ENCODE results near the gene MPPED2.
"Not testable (repeated sequence)": the region's sequence is repeated elsewhere in the genome, so short reads cannot be mapped to it uniquely, and the experiment has no call there.

The MPPED2 gene

DNA sequence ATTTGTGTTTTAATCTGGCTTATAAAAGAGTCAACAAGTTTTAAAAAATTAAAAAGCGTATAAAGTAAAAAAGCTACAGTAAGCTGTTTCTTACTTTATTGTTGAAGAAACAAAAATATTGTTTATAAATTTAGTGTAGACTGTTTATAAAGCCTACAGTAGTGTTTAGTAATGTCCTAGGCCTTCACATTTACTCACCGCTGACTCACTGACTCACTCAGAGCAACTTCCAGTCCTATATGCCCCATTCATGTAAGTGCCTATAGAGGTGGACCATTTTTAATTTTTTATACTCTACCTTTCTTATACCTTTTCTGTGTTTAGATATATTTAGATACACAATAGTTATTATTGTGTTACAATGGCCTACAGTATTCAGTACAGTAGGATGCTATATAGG, 12.2 kb downstream of the MPPED2 start:
- no peak for DNase-seq

DNA sequence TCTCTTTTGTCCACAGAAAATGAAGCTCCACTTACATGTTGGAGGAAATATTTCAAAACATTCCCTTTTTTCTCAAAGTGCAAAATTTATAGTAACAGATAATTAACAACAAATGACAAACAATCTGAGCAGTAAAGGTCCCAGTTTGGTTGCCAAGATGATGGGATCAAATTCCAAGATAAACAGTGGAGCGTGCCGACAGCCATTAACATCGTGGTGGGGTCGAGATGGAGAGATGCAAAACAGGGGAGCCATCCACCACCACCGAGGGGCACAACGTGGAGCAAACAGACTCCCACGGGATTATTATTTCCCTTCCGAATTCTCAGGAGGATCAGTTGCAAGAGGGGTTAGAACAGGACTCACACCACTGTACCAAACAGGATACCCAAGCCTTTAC, 17.2 kb downstream of the MPPED2 start:
- no peak for DNase-seq

DNA sequence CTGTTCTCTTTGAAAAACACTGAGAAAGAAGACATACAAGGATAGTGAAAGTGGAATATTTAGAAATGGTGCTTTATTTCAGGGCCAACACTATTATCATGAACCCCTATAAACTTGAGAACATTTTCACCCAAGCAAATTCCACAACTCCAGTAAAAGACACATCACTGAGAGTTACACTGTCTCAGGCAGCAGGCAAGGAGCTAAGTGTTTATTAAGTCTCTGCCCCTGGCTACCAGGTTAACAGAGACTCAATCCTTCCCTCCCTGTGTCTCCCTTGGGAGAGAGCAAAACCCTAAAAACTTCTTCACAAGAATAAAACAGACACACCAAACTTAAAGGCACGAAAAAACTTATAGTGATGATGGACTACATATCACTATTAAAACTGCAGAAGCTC, 18.5 kb downstream of the MPPED2 start:
- no peak for DNase-seq

DNA sequence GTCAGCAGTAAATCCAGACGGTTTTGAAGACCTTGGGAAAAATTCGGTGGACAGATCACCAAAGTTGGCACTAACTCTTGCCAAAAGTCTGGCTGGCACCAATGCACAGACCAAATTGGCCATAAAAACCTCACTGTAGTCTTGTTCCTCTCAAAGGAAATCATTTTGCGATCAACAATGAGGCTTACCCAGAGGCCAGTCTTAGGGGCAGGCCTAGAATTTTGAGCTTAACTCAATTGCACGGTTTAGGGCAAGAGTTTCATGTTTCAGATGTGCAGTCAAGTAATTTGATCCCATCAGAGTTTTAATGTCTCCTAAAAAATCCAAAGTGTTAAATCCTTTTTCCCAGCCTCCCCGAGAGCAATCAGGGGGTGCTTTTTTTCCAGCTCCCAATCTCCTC, 19.0 kb downstream of the MPPED2 start:
- no peak for DNase-seq

DNA sequence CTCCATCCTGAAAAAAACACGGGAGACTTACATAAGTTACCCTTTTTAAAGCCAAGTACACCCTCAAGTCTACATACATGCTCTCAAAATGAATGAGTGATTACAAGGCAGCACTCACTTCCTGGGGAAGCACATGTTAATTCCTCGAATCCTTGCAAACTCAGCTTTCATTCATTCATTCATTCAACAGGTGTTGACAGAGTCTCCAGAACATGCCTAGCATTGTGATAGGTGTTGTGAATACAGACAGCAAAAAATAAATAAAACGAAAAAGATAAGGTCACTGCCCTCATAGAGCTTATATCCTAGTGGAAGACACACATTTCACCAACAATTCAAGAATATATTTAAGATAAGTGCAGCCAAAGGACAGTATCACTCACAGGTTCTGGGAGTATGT, 19.7 kb downstream of the MPPED2 start:
- no peak for DNase-seq

DNA sequence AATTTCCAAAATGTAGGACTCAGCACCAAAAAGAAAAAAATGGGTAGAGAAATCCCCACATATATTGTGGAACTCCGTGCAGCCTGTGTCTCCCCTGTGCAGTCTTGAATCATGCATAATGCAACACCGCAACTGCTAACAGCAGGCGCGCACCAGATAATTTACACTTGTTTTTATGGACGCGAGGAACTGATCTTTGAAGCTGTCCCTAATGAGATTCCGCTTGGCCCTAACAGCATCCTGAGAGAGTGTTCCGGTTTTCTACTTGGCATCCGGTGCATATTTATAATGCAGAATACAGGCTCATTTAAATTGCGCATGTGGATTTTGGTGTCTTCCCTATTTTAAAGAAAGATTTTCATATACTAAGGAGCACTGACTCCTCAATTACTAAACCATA, 21.1 kb downstream of the MPPED2 start:
- DNase-seq: no peak

DNA sequence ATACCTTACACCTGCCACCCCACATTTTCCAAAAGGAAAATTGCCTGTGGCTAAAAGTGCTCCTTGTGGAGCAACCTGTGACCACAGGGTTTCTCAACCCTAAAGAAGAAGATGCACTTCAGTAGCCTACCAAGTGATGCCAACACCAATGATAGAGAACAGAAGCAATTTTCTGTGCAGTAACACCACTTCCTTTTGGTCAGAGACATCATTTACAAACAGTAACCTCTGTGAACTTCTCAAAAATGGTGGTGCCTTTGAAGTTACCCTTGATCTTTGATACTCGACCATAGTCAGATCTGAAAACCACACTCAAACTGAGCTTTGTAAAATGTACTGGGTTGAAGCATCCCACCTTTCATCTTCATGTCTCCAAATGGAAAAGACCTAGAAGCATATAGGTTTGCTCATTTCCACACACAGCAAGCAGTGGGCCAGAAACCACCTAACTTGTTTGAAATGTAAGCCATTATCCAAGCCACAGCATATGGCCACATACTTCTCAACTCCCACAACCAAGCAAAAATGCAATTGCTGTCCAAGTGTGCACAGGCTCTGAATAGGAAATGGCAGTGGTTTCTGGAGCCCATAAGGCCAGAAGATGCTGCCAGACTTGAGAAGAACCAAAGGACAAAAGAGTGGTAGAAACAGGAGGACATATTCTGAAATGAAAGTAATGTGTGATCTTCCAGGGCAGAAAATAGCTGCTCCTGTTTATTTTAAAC, 24.3 kb downstream of the MPPED2 start:
- DNase-seq: no peak

DNA sequence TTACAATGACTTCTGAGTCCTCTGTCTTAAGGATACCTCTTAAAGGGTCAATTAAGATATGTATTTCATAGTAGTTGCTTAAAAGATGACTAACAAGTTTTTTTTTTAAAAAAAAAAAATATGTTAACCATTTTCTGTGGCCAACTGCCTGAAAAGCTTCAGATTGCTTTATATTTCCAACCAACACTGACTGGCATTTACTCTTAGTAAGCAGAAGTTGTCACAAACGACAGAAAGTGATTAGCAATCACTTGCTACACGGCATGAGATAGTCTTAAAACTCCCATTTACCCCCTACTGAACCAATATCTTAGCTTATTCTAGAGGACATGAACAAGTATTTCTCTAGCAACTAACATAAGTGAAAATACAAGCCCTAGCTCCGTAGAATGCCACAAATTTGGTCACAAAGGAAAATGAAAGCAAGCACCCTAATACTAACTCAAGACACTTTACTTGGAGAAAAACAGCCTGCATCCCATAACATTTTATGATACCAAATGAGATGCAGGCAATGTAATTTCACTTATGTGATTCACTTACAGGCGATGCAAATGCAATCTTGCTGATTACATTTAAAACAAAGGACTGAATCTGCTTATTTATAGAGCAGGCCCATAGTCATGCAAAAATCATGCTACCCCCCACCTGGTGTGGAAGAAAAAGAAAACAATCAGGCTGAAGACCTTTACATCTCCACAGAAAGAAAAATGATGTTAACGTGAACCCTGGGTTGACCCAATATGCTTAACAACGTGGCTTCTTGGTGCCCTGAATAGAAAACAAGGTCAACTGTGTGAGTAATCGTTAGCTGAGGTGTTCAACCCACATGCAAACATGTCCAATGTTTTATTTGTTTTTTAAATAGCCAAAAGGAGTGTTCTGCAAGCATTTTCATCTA, 25.7 kb downstream of the MPPED2 start:
- DNase-seq: no peak

DNA sequence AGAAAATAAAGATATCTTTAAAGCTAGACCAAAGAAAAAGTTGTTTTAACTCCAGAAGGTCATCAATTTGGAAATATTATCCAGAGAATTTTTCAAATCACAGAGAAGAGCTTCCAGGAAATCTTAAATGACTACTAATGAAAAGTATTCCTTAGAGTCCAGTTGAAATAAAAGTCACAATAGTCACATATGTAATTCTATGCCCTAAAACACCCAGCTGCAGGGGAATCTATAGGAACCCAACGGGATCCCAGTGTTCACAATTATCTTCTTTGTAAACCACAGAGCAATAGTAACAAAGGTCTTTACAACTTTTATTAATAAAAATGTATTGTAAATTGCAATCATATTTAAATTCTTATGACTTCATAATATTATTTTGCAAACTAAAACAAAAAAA, 27.1 kb downstream of the MPPED2 start:
- no peak for DNase-seq

DNA sequence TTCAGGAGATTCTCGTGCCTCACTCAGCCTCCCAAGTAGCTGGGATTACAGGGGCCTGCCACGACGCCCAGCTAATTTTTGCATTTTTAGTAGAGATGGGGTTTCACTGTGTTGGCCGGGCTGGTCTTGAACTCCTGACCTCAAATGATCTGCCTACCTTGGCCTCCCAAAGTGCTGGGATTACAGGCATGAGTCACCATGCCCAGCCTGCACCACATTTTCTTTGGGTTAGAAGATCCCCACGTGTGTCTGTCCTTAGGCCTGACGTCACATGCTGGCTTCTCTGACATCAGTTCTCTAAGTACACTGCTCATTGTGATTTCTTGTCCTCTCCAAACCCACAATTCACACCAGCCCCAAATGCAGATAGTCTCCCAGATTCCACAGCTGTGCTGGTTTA, 31.6 kb downstream of the MPPED2 start:
- DNase-seq: not testable (repeated sequence)

DNA sequence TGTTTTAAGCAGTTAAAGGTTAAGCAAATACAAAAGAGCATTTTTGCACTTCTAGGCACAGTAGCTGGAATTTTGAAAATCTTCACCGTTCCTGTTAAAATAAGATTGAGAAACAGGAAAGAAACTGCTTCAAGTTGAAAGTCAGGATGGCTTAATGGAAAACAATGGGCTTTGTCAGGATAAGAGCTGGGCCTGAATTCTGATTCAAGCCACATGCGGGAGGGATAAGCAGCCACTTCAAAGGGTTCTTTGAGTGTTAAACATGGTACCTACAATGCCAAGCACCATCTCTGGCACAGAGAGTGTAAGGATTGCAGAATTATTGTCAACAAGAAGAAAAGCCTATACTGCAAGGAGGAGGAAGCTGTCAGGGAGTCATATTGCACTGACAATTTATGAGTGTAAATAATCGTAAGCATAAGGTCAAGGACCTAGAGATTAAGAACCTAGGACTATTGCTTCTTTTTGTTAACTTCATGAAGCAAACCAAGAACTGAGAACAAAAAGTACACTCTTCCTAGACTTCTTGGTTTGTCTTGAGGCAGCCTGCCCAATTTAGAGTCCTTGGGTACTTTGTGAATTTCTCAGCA, 32.5 kb downstream of the MPPED2 start:
- DNase-seq: no peak

DNA sequence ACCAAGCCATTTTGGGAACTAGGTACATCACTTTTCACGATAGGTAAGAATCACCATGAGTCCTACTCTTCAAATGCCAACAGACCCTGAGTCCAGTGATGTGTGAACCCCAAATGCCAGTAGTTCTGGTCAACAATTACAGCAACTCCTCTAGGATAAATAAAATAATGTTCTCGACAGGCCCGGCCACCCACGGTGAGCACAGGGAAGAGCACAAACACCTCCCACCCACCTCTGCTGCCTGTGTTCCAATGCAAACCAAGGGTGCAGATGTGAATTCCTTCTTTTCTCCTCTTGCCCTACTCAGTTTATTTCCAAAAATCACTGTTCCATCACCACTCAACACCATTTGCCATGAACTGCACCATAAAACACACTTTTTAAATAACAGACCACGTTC, 33.3 kb downstream of the MPPED2 start:
- no peak for DNase-seq

DNA sequence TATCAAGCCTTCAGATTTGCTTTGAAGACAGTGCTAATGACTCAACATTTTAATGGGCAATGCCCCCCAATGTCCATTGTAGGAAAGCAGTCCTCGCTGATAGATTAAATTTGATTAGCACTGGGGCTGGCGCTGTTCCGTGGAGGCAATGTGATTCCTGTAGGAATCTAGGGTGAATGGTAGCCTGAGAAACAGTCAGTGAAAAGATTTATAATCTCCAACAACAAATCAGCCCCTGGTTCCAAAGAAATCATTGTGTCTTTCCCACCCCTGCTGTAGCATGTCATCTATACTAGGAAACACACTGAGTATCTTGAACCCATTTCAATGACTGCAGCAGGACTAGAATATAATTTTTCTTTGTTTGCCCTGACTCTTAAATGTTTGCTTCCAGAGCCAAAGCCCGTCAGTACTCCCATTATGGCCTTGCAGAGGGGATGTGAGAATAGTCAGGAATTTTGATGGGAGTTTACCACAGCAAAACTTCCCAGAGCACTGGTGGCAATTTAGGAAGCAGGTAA, 36.1 kb downstream of the MPPED2 start:
- DNase-seq: no peak

DNA sequence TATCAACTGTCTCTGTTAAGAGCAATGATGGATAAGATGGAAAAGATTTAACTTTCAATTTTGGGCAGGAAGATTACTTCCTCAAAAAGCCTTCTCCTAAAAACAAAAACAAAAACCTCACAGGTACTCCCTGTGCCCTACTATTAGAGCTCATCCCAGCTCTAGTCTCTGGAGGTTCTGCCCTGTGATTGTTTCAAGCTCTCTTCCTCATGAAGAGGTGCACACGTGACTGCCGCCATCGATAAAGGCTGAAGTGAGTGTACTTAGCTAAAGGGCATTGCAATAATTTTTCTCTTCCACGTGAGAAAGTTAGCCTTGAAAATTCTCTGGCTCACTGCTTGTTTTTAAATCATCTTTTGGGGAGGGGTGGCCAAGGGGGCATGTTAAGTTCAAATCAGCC, 36.6 kb downstream of the MPPED2 start:
- DNase-seq: no peak

DNA sequence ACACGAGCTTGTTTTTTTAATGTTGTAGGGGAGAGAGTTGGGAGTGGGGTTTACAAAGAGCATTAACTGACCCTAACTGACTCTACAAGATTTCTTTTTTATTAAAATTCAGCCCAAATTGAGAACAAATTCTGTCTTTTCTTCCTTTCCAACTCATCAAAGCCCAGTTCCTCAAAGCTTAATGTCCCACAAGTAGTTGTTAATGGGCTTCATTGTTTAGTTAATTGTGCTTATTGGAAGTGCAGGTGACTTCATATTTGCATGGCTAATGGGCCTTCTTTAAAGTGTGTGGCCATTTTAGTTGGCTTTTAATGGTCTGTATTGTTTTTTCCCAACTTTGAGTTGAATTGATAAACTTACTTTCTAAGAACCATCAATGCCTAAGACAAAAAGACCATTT, 39.8 kb downstream of the MPPED2 start:
- DNase-seq: no peak

DNA sequence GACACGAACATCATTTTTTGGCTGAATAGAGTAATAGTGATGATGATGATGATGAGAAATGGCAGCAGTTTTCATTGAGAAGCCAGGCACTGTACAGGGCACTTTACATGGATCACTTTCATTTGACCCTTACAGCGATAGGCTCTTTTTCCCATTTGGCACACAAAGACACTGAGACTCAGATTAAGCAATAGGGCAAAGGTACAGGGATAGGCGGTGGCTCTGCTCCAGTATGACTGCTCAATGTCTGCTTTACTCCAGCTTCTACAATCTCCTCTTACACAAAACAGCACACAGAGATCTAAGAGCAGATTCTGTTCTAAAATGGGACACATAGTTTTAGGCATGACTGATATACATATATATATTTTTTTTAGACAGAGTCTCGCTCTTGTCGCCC, 40.6 kb downstream of the MPPED2 start:
- no peak for DNase-seq

DNA sequence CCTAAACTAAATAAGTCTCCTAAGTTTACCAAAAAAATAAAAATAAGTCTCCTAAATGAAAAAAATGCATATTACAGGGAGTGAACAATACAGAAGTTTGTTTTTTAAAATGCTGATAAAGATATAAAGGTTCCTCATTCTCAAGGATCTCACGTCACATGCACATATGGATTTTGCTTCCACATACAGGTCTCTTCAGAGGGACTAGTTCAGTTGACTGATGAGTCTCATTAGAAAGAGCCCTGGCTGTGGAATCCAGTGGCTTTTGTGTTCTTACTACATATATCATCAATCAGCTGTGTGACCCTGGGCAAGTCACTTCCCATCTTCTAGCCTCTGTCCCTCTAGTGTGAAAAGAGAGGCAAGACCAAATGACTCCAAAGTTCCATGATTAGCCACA, 43.1 kb downstream of the MPPED2 start:
- DNase-seq: no peak

DNA sequence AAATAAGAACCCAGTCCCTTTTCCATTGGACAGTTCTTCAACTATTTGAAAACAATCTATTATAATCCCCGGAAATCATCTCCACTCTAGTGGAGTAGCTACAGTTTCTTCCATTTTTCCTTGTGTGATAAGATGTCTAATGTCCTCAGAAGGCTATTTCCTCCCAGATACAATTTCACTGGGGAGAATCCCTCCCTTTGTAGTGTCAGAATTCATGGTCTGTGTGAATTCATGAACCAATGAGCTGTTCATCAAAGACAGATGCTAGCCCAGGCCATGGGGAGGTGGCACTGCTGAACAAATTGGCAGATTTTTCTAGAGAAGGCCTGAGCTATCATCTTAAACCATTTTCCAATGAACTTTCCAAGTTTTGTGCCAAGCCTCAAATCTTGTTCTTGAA, 45.4 kb downstream of the MPPED2 start:
- no peak for DNase-seq

DNA sequence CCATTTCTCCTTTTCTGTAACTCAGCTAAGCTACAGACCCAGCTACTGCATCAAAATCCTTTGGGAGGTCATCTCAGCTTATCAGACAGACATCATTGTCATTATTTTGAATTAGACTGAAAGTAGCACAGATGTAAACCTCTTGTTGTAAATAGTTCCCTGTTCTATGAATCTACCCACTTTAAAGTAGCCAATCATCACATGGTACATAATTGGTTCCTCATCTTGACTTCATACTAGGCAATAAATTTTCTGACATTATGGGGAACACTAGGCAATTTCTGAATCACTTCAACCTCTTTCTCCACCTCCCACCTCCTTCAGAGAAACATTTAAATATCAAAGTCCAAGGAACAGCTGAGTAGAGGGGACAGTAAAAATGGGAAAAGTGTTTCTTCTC, 47.9 kb downstream of the MPPED2 start:
- no peak for DNase-seq

DNA sequence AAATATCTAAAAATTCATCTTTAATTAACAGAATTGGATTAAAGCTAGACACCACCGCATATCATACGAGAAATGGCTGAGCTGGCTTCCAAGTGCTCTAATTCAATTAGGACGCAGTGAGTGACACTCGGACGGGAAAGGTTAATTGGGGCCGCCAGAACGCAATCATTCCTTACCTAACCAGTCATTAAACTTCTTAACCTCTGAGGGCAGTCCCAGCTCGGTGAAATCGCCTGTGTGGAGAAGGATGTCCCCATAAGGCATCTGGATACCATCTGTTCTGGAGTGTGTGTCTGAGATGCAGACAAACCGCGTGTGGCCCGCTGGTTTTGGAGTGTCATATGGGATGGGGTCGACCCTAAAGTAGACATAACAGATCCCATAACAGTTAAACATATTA, 50.3 kb downstream of the MPPED2 start:
- DNase-seq: no peak

DNA sequence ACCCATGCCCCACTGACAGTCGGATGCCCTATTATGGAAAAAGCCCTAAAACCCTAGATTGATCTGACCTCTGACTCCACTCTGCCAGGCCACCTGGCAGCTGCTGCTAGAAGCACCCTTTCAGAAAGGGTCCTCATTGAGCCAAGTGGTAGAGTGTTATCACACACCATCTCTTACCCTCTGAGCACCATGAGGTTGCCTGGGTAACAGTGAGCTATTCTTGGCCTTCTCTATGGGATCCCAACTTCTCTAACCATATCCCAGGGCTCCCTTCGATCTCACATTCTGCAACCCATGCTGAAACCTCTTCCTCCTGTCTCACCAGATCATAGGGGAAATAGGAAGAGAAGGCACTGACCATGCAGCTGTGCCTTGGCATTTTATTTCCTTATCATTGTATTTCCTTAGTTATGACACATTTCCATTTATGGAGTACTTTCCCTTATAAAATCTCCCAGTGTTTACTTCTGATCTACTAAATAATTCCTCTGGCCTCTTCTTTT, 52.7 kb downstream of the MPPED2 start:
- no peak for DNase-seq

DNA sequence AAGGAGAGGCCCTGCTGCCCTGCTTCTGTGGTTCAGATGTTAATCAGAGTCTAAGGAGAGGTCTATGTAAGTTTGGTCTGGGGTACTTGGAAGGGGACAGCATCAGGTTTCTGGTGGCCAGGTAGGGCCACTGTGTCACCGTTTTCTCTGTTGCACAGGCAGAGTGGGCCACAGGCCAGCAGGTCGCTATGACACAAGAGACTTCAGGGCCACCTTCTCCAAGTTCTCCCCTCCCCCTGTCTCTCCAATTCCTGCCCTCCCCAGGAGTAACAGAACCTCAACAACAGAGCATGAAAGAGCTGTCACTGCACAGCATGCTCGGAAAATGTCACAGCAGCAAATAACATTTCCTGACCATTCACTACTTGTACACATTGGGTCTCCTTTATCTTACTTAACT, 58.6 kb downstream of the MPPED2 start:
- DNase-seq: no peak

DNA sequence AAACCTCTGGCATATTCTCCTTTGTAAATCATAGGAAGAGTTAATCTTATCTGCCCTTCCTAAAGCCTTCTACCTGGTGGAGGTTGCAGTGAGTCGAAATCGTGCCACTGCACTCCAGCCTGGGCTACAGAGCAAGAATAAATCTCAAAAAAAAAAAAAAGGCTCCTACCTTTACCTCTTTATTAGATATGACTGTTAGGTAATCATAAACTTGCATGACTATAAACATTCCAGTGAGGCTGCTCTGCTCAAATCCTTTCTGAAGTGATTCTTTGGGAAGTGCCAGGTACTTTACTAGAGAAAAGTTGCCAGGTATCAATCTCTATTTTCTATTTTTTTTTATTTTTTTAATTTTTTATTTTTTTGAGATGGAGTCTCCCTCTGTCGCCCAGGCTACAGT, 59.6 kb downstream of the MPPED2 start:
- DNase-seq: no peak
